GM23338 (cell line): ENCODE results near the gene SART3. TPM values are rescaled to one million over a fixed set of nuclear protein-coding genes. Genes with fewer than 3 reads are reported as not detected.

Source experiments
- ATAC-seq: fragments of 200-7000 bp; cut with Tn5 transposase; 3 replicates; pipeline ENCODE4 v1.9.1; 2020
- DNase-seq: peaks from one replicate; pipeline ENCODE4 v3.0.0-alpha.2; 2015; ENCODE audit warnings: low spot score
- H2AFZ ChIP-seq: fragments of 200-600 bp; sonication (generic); 2 replicates; pipeline ENCODE4 v1.8.0; 2016; ENCODE audit warnings: antibody characterized with exemption, mild to moderate bottlenecking, moderate library complexity
- H3F3A ChIP-seq: fragments of 200-600 bp; sonication (generic); replicated peaks from 2 replicates; pipeline ENCODE4 v1.8.0; 2017; ENCODE audit warnings: antibody characterized with exemption, mixed run types, low read depth
- H3K27ac ChIP-seq: fragments of 200-600 bp; sonication (generic); 2 replicates; pipeline ENCODE4 v1.6.1; 2016; ENCODE audit warnings: low read depth
- H3K27me3 ChIP-seq: fragments of 200-600 bp; sonication (generic); 2 replicates; pipeline ENCODE4 v1.8.0; 2016; ENCODE audit warnings: mild to moderate bottlenecking, mixed run types, moderate library complexity; ENCODE audit not compliant: insufficient read depth
- H3K36me3 ChIP-seq: fragments of 200-600 bp; sonication (generic); 2 replicates; pipeline ENCODE4 v1.8.0; 2016; ENCODE audit warnings: mild to moderate bottlenecking; ENCODE audit not compliant: insufficient read depth
- H3K4me1 ChIP-seq: fragments of 200-600 bp; sonication (generic); 2 replicates; pipeline ENCODE4 v1.8.0; 2016; ENCODE audit warnings: mild to moderate bottlenecking, moderate library complexity; ENCODE audit not compliant: insufficient read depth
- H3K4me2 ChIP-seq: fragments of 200-600 bp; sonication (generic); 2 replicates; pipeline ENCODE4 v1.7.1; 2017; ENCODE audit warnings: mixed run types
- H3K4me3 ChIP-seq: fragments of 200-600 bp; sonication (generic); 2 replicates; pipeline ENCODE4 v1.6.1; 2016; ENCODE audit warnings: mixed run types
- H3K79me2 ChIP-seq: fragments of 200-600 bp; sonication (generic); replicated peaks from 2 replicates; pipeline ENCODE4 v1.8.0; 2017; ENCODE audit warnings: mild to moderate bottlenecking; ENCODE audit not compliant: insufficient read depth
- H3K9me2 ChIP-seq: fragments of 200-600 bp; sonication (generic); 2 replicates; pipeline ENCODE4 v1.8.0; 2017; ENCODE audit not compliant: insufficient read depth
- H4K20me1 ChIP-seq: fragments of 200-600 bp; sonication (generic); replicated peaks from 2 replicates; pipeline ENCODE4 v1.8.0; 2017; ENCODE audit warnings: mild to moderate bottlenecking; ENCODE audit not compliant: insufficient read depth
- H3K27ac Mint-ChIP-seq: 2 replicates; pipeline ENCODE4 v1.8.0; 2020; ENCODE audit warnings: inconsistent platforms, mild to moderate bottlenecking, moderate library complexity, mixed read lengths
- H3K27me3 Mint-ChIP-seq: 3 replicates; pipeline ENCODE4 v1.8.0; 2022; ENCODE audit warnings: low read depth, mild to moderate bottlenecking, moderate library complexity, mixed read lengths, inconsistent platforms; ENCODE audit not compliant: insufficient read depth, poor library complexity
- H3K36me3 Mint-ChIP-seq: 3 replicates; pipeline ENCODE4 v1.8.0; 2021; ENCODE audit warnings: low read depth, mild to moderate bottlenecking, inconsistent platforms, moderate library complexity, mixed read lengths
- H3K4me1 Mint-ChIP-seq: 3 replicates; pipeline ENCODE4 v1.8.0; 2020; ENCODE audit warnings: mild to moderate bottlenecking, inconsistent platforms, mixed read lengths
- H3K4me3 Mint-ChIP-seq: 3 replicates; pipeline ENCODE4 v1.8.0; 2021; ENCODE audit warnings: moderate library complexity, mild to moderate bottlenecking, inconsistent platforms, mixed read lengths
- H3K9me3 Mint-ChIP-seq: 3 replicates; pipeline ENCODE4 v1.8.0; 2020; ENCODE audit warnings: moderate library complexity, mild to moderate bottlenecking, inconsistent platforms, mixed read lengths
- CREB1 ChIP-seq: fragments of 250-450 bp; sonication (Bioruptor Pico); IDR thresholded peaks from 2 replicates; pipeline ENCODE4 v1.5.0; 2020; ENCODE audit warnings: low read depth, mild to moderate bottlenecking, moderate library complexity
- EZH2 ChIP-seq: fragments of 200-600 bp; sonication (generic); IDR thresholded peaks from one replicate; pipeline ENCODE4 v1.8.0; 2017; ENCODE audit warnings: antibody characterized with exemption, mild to moderate bottlenecking, low read depth; ENCODE audit not compliant: unreplicated experiment
- EZH2phosphoT487 ChIP-seq: fragments of 200-600 bp; sonication (generic); IDR thresholded peaks from one replicate; pipeline ENCODE4 v1.8.1; 2018; ENCODE audit warnings: antibody characterized with exemption; ENCODE audit not compliant: unreplicated experiment
- JUNB ChIP-seq: IDR thresholded peaks from one replicate; pipeline ENCODE4 v1.6.1; 2016; ENCODE audit warnings: antibody characterized with exemption; ENCODE audit not compliant: unreplicated experiment
- NANOG ChIP-seq: IDR thresholded peaks from 2 replicates; pipeline ENCODE4 v1.6.1; 2016; ENCODE audit warnings: antibody characterized with exemption, borderline replicate concordance
- POLR2AphosphoS5 ChIP-seq: IDR thresholded peaks from 2 replicates; pipeline ENCODE4 v1.6.1; 2016; ENCODE audit warnings: antibody characterized with exemption, low read depth
- STAT1 ChIP-seq: IDR thresholded peaks from one replicate; pipeline ENCODE4 v1.6.1; 2016; ENCODE audit warnings: antibody characterized with exemption; ENCODE audit not compliant: unreplicated experiment
- ZNF114 ChIP-seq: fragments of 250-450 bp; sonication (Bioruptor Pico); IDR thresholded peaks from 2 replicates; pipeline ENCODE4 v1.5.0; 2020; ENCODE audit warnings: mild to moderate bottlenecking, moderate library complexity
- ZNF331 ChIP-seq: fragments of 250-450 bp; sonication (Bioruptor Pico); IDR thresholded peaks from 2 replicates; pipeline ENCODE4 v1.5.0; 2020; ENCODE audit warnings: low read depth, mild to moderate bottlenecking, moderate library complexity
- polyA plus RNA-seq: library from polyadenylated mRNA; unstranded; fragments of >200 nt; fragmentation: Nextera tagmentation; extraction: Ambion mirVana; gene quantifications from 2 replicates; pipeline ENCODE4 v1.2.1, GENCODE V29; 2016
- total RNA-seq: library from RNA; depleted of rRNA; stranded (reverse); fragments of >200 nt; shearing (Covaris generic); gene quantifications from 2 replicates; pipeline ENCODE4 v1.2.3, GENCODE V29; 2014
- TF ChIP-seq, protein P1 (sequence below): IDR thresholded peaks from one replicate; pipeline ENCODE4 v1.6.1; 2018; ENCODE audit warnings: antibody characterized with exemption; ENCODE audit not compliant: unreplicated experiment
- TF ChIP-seq, protein P2 (sequence below), 2 experiments: fragments of 200-600 bp in 1 of 2; sonication (generic) in 1 of 2; conservative IDR thresholded peaks; 2 replicates each; pipeline versions ENCODE4 v1.5.1 to v1.6.1; 2016 to 2017; ENCODE audit warnings: antibody characterized with exemption in 2 of 2, low read depth in 2 of 2, mild to moderate bottlenecking in 2 of 2, moderate library complexity in 1 of 2
- TF ChIP-seq, protein P3 (sequence below): IDR thresholded peaks from 2 replicates; pipeline ENCODE4 v1.6.1; 2016; ENCODE audit warnings: antibody characterized with exemption

The SART3 gene
- total and polyA plus RNA-seq, 2 experiments from 2014 or later, result 49.8 to 112 TPM

DNA sequence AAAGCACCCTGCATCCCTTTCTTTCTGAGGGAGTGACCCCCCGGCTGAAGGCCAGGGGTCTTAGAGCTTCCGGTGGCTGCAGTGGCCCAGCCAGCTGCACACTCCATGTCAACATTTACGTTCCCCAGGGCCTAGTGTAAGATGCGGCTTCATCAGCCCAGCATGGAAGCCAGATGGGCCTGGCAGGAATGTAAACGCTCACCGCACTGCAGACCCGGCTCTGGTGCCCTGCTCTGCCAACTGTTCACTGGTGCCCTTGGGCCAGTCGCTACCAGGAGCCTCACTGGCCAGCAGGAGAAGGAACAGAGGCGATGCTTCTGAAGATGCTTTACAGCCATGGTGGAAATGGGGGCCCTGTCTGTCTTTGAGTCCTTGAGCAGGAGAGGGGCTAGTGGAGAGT, 45.5 kb upstream of the SART3 start (continued):
- TF ChIP-seq, protein P1, sequence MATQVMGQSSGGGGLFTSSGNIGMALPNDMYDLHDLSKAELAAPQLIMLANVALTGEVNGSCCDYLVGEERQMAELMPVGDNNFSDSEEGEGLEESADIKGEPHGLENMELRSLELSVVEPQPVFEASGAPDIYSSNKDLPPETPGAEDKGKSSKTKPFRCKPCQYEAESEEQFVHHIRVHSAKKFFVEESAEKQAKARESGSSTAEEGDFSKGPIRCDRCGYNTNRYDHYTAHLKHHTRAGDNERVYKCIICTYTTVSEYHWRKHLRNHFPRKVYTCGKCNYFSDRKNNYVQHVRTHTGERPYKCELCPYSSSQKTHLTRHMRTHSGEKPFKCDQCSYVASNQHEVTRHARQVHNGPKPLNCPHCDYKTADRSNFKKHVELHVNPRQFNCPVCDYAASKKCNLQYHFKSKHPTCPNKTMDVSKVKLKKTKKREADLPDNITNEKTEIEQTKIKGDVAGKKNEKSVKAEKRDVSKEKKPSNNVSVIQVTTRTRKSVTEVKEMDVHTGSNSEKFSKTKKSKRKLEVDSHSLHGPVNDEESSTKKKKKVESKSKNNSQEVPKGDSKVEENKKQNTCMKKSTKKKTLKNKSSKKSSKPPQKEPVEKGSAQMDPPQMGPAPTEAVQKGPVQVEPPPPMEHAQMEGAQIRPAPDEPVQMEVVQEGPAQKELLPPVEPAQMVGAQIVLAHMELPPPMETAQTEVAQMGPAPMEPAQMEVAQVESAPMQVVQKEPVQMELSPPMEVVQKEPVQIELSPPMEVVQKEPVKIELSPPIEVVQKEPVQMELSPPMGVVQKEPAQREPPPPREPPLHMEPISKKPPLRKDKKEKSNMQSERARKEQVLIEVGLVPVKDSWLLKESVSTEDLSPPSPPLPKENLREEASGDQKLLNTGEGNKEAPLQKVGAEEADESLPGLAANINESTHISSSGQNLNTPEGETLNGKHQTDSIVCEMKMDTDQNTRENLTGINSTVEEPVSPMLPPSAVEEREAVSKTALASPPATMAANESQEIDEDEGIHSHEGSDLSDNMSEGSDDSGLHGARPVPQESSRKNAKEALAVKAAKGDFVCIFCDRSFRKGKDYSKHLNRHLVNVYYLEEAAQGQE, result no peak
- no peak for TF ChIP-seq POLR2AphosphoS5

DNA sequence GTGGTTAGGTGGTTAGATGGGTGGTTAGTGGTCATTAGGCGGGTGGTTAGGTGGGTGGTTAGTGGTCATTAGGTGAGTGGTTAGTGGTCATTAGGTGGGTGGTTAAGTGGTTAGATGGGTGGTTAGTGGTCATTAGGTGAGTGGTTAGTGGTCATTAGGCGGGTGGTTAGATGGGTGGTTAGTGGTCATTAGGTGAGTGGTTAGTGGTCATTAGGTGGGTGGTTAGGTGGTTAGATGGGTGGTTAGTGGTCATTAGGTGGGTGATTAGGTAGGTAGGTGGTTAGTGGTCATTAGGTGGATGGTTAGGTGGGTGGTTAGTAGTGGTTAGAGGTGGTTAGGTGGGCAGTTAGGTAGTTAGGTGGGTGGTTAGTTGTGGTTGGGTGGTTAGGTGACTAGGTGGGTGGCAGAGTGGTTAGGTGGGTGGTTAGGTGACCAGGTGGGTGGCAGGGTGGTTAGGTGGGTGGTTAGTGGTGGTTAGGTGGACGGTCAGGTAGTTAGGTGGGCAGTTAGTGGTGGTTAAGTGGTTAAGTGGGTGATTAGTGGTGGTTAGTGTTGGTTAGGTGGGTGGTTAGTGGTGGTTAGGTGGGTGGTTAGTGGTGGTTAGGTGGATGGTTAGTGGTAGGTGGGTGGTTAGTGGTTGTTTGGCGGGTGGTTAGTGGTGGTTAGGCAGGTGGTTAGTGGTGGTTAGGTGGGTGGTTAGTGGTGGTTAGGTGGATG, 44.9 kb upstream of the SART3 start:
- DNase-seq (no peak), ATAC-seq (no peak)
- Histone ChIP-seq H3K27me3 (no peaks in the 10 kb centered on the region), H2AFZ (no peak overlapping the region), H3K36me3 (no peaks in the 10 kb centered on the region), H3F3A (0 out of 2 replicates have a peak, but pooled peaks cover 6% of the 10 kb centered on the region), H3K4me2 (no peak overlapping the region), H3K4me1 (no peaks in the 10 kb centered on the region; the same call in 1 of the 2 replicates), H3K79me2 (no peaks in the 10 kb centered on the region), H4K20me1 (no peaks in the 10 kb centered on the region), H3K4me3 (no peak overlapping the region), H3K9me2 (no peaks in the 10 kb centered on the region), H3K27ac (no peak overlapping the region)
- no peaks in the 10 kb centered on the region for H3K9me3 Mint-ChIP-seq
- H3K27me3 Mint-ChIP-seq, result peaks cover 8% of the 10 kb centered on the region
- H3K4me1 Mint-ChIP-seq, result peaks cover 18% of the 10 kb centered on the region
- H3K36me3 Mint-ChIP-seq, result no peaks in the 10 kb centered on the region
- H3K27ac Mint-ChIP-seq, result peak overlapping the region; percentile 48; the same call in 1 of the 2 replicates
- H3K4me3 Mint-ChIP-seq, result no peak overlapping the region
- TF ChIP-seq, protein P2, sequence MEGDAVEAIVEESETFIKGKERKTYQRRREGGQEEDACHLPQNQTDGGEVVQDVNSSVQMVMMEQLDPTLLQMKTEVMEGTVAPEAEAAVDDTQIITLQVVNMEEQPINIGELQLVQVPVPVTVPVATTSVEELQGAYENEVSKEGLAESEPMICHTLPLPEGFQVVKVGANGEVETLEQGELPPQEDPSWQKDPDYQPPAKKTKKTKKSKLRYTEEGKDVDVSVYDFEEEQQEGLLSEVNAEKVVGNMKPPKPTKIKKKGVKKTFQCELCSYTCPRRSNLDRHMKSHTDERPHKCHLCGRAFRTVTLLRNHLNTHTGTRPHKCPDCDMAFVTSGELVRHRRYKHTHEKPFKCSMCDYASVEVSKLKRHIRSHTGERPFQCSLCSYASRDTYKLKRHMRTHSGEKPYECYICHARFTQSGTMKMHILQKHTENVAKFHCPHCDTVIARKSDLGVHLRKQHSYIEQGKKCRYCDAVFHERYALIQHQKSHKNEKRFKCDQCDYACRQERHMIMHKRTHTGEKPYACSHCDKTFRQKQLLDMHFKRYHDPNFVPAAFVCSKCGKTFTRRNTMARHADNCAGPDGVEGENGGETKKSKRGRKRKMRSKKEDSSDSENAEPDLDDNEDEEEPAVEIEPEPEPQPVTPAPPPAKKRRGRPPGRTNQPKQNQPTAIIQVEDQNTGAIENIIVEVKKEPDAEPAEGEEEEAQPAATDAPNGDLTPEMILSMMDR (conservative IDR thresholded peaks at IDR 0.05; ENCODE audit: low read depth in 2 of 2), result no peak
- TF ChIP-seq JUNB (no peak), STAT1 (no peak), ZNF331 (no peak), POLR2AphosphoS5 (no peak), EZH2phosphoT487 (no peak), EZH2 (no peak), NANOG (no peak), CREB1 (CRISPR knock-in tag) (no peak), ZNF114 (no peak)
- TF ChIP-seq, protein P1, result no peak
- TF ChIP-seq, protein P3, sequence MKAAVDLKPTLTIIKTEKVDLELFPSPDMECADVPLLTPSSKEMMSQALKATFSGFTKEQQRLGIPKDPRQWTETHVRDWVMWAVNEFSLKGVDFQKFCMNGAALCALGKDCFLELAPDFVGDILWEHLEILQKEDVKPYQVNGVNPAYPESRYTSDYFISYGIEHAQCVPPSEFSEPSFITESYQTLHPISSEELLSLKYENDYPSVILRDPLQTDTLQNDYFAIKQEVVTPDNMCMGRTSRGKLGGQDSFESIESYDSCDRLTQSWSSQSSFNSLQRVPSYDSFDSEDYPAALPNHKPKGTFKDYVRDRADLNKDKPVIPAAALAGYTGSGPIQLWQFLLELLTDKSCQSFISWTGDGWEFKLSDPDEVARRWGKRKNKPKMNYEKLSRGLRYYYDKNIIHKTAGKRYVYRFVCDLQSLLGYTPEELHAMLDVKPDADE, result no peak
